GM12872 (cell line): ENCODE results near the gene KCTD21.

ENCODE experiments used
- TF ChIP-seq, protein P1 (sequence below): IDR thresholded peaks from 3 replicates; pipeline ENCODE4 v1.5.1; 2011; ENCODE audit warnings: low read depth, mild to moderate bottlenecking, low read length, moderate library complexity; ENCODE audit not compliant: insufficient read depth

Gene KCTD21

DNA sequence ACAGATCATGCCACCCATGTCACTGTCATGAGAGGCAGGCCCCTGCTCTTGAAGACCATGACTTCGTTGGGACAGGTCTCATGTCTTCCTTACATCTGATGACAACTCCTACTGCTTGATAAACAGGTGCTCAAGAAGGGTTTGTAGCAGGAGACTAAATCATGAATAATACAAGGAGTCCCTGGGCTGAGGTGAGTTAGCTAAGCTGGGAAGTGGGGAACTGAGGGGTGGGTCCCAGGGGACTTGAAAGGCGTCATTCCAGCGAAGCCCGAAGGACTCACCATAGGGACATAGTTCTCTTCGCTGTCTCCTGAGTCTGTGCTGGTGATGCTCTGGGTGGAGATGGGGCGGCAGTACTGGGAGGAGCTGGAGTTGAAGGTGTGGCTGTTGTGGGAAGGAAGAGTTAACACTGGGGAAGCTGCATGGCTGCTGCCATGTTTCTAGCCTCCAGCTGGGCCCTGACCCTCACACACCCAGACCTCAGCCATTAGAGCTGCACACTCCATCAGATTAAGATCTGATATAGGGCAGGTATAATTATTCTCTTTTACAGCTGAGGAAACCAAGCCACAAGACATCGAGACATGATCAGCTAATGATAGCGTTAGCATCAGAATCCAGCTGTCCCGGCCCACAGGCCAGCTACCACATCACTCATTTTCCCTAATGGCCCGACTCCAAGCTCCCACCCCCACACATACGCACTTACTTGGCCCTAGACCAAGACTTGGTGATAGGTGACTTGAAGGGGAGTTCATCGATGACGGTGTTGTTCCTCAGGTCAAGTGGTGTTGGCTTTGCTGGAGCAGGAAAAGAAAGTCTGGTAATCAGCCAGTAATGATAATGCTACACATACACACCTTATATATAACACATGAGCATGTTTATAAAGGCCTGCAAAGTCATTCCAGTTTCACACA lies 33.2 kb upstream of the KCTD21 start:
- TF ChIP-seq, protein P1, sequence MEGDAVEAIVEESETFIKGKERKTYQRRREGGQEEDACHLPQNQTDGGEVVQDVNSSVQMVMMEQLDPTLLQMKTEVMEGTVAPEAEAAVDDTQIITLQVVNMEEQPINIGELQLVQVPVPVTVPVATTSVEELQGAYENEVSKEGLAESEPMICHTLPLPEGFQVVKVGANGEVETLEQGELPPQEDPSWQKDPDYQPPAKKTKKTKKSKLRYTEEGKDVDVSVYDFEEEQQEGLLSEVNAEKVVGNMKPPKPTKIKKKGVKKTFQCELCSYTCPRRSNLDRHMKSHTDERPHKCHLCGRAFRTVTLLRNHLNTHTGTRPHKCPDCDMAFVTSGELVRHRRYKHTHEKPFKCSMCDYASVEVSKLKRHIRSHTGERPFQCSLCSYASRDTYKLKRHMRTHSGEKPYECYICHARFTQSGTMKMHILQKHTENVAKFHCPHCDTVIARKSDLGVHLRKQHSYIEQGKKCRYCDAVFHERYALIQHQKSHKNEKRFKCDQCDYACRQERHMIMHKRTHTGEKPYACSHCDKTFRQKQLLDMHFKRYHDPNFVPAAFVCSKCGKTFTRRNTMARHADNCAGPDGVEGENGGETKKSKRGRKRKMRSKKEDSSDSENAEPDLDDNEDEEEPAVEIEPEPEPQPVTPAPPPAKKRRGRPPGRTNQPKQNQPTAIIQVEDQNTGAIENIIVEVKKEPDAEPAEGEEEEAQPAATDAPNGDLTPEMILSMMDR, result no peak

DNA sequence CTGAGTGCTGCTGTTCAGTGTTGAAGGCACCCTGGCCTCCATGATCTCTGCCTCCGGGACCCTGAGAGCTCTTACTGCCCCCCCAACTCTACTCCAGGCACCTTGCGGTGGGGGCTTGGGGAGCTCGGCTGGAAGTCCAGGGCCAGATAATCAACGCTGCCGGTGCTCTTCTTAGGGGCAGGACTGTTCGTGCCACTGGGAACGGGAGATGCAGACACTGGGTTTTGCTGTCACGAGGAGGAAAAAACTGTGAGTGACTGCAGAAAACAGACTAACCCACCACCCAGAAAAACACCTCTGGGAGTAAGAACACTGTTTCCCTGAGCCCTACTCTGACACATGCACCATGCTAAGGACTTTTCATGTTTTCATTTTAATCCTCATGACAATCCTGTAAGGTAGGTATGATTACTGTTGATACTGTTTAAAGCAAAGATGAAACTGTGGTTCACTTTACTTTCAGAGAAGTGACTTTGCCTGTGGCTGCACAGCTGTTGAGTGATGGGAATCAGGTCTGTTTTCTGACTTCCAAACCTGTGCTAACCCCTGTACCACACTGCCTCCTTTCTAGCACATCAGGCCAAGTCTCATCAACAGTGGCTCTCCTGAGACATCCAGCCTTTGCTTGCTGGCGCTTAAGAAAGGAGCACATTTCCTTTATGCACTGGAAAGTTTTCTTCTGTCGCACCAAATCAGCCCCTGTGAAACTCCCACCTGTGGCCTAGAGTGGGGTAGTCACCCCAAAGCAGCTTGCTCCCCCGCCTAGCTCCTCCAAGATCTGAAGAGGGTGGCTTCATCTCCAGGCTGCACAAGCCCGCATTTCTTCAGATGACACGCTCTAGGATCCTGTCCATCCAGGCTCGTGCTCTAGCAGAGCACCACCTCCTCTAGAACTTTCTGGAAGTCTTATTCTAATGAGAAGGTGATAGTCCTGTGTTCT lies 32.1 kb upstream of the KCTD21 start:
- TF ChIP-seq, protein P1, result no peak

DNA sequence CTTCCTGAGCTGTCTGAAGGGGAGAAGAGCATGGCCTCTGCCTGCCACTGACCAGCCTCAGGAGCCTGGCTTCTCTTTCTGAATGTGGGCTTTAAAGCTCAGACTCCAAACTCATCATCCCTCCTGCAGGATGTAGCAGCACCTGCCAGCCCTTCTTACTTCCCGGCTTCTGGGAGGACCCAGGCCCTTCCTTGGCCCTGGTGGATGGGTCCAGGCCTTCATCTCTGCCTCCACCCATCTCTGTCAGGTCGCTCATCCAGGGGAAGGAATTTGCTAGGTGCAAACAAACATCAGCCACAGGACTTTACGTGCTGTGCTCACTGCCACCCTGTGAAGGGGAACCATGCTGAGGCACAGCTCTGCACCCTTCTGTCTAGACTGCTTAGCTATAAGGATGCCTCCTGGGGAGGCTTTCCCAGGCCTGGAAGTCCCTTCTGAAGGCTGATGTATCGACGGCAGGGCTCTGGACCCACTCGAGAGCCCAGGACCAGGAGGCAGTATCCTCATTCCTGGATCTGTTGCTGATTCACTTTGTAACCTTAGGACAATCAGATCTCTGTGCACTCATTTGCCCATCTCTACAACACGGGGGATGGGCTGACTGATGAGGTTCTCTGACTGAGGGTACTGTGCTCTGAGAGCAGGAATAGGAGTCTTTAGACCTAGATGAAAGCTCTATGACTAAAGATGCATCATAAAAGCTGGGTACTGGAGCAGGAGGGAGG lies 31.2 kb upstream of the KCTD21 start:
- TF ChIP-seq, protein P1, result no peak

DNA sequence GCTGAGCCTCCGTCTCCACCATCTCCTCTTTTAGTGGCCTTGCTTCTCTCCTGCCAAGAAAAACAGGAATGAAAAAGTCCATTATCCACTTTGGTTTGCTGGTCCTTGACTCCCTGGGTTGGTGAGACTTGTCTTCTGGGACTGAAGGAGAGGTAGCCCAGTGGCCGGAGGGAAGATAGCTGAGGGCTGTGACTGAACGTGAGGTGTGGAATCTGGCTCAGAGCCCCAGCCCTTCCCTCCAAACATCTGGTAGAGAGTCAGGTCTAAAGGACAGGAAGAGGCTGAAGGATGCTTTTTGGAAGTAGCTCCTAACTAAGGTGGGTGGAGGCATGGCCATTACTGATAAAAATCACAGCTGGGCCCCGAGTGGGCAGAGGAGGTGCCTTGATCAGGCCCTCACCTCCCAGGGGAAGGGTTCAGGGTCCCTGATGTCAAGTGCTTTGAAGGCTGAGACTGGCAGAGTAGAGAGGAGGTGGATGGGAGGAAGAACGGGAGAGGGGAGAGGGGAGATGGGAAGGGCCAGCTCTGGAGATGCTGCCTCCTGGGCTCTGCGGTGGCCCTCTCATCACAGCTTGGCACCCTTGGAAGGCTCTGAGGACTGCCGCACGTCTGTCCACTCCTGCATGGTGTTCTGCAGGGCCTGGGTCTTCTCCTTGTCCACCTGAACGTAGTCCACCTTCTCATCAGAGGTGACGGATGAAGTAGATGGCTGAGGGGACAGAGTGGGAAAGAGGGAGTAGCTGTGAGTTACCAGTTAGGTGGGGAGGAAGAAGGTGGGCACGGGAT lies 30.5 kb upstream of the KCTD21 start:
- TF ChIP-seq, protein P1, result no peak

DNA sequence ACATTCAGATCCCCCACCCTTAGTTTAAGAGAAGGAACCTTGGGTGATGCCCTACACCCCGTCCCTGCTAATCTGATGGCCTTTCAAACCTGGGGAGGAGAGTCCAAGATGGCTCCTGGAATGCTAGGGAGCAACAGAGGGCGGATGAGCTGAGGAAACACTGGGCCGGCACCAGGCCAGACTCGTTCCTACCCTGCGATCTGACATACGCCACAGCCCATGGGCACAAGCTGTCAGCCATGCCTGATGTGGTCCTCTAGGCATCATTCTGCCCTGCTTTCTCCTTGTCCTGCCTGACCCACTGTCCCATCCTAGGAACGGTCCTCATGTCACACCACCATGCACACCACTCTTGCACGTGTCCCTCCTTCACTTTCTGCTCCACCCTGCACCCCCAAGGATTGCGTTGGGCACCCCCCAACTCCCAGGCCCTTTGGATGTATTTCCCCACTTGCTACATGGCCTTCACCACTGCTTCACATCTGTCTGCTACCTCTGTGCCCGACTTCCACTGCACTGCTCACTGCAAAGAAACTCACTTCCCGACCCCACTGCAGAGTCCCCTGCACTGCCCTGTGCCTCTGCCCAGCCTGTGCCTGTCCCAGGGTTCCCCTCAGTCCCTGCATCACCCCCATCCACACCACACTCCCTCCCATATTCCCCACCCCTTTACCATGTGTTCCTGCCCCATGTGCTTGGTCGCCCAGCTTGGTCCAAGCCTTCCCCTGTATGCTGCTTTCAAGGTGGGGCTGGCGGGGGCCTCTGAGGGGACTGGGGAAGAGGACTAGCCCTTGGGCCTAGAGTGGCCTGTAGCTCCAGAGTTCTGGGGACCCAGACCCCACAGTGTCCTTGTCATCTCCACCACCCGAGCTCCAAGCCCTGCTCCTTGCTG lies 29.5 kb upstream of the KCTD21 start:
- TF ChIP-seq, protein P1, result no peak

DNA sequence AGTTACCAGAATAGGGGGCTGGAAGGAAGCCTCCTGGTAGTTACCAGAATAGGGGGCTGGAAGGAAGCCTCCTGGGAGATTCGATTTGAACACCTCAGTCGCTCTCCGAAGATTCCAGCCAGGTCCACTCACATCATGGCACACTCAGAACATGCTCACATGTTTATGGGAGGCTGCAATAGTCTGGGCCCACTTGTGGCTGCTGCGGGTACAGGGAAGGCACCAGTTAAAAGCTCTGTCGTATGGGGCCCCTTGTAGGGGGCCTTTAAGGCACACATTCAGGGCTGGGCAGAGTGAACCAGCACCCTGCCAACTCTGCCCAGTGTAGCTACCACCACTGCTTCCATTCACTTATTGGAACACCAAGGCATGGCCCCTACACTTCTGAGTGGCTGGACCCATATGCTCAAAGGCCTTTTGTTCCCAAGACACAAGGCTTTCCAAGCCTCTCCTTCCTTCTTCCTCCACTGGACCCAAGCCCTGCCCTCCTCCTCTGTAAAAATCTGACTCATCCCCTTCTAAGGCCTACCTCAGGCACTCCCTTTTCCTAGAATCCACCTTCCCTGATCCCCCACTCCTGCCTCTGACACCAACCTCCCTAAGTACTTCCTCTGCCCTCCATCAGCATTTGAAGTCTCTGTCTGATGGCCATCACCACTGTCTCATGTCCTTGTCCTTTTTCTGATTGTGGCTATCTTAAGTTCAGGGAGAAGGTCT lies 28.3 kb upstream of the KCTD21 start:
- TF ChIP-seq, protein P1, result no peak
